NCI-H146 treated with DMSO at 0.1 percent for 48 hours (cell line): Measurements from ENCODE around the gene OGDH.

Experiments used
- DNase-seq: peaks from one replicate; lab custom pipeline; 2025; ENCODE audit not compliant: unreplicated experiment; lab: John Stamatoyannopoulos, UW

Gene OGDH

DNA sequence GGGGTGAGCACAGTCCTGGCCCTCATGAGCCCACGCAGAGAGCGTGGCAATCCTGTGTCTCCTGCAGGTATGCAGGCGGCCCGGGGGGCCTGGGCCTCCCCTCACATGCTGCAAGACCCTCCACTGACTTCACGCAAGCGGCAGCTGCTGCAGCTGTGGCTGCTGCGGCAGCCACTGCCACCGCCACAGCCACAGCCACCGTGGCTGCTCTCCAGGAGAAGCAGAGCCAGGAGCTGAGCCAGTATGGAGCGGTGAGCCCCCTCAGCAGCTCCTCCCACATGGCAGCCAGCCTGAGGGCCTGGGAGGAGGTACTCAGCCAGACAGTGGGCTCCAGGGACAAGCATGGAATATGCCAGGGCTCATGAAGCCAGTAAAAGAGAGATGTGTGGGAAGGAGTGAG is 150.9 kb downstream of the OGDH start:
- no peak for DNase-seq

GRCh38 chr7:44757739-44758138 is 151.3 kb downstream of the OGDH start:
- no peak for DNase-seq
